HEK293 (cell line): ENCODE measurements around the gene TNNI3.

Experiments used
- BCL11B ChIP-seq: fragments of 450-650 bp; formaldehyde crosslinking; IDR thresholded peaks from 2 replicates; pipeline ENCODE4 v1.5.1; 2016; ENCODE audit warnings: low read depth, missing biosample characterization, missing genetic modification characterization
- EGR2 ChIP-seq: fragments of 450-650 bp; formaldehyde crosslinking; IDR thresholded peaks from 2 replicates; pipeline ENCODE4 v1.5.1; 2016; ENCODE audit warnings: low read depth, missing biosample characterization, missing genetic modification characterization
- GFI1B ChIP-seq: fragments of 450-650 bp; formaldehyde crosslinking; IDR thresholded peaks from 2 replicates; pipeline ENCODE4 v1.5.1; 2016; ENCODE audit warnings: missing biosample characterization, missing genetic modification characterization
- GLI2 ChIP-seq: fragments of 450-650 bp; formaldehyde crosslinking; IDR thresholded peaks from 2 replicates; pipeline ENCODE4; 2017; ENCODE audit warnings: missing biosample characterization, missing genetic modification characterization, low read depth, borderline replicate concordance
- GLIS1 ChIP-seq: fragments of 450-650 bp; formaldehyde crosslinking; IDR thresholded peaks from 2 replicates; pipeline ENCODE4 v1.5.1; 2016; ENCODE audit warnings: missing biosample characterization, missing genetic modification characterization
- HOXC10 ChIP-seq: sonication (generic); formaldehyde crosslinking; IDR thresholded peaks from 2 replicates; pipeline ENCODE4 v1.8.1; 2023; ENCODE audit warnings: mild to moderate bottlenecking, missing genetic modification reagents
- KLF1 ChIP-seq: fragments of 450-650 bp; formaldehyde crosslinking; IDR thresholded peaks from 2 replicates; pipeline ENCODE4 v1.5.1; 2016; ENCODE audit warnings: missing biosample characterization, missing genetic modification characterization
- KLF8 ChIP-seq: fragments of 450-650 bp; formaldehyde crosslinking; IDR thresholded peaks from 2 replicates; pipeline ENCODE4 v1.5.1; 2016; ENCODE audit warnings: missing biosample characterization, missing genetic modification characterization
- KLF9 ChIP-seq: fragments of 450-650 bp; formaldehyde crosslinking; IDR thresholded peaks from 2 replicates; pipeline ENCODE4 v1.5.1; 2016; ENCODE audit warnings: missing biosample characterization, missing genetic modification characterization, low read depth
- RBAK ChIP-seq: fragments of 450-650 bp; formaldehyde crosslinking; IDR thresholded peaks from 2 replicates; pipeline ENCODE4 v1.5.1; 2016; ENCODE audit warnings: missing biosample characterization, missing genetic modification characterization
- SP2 ChIP-seq: fragments of 450-650 bp; formaldehyde crosslinking; IDR thresholded peaks from 2 replicates; pipeline ENCODE4 v1.5.1; 2016; ENCODE audit warnings: missing biosample characterization, missing genetic modification characterization
- SP7 ChIP-seq: fragments of 450-650 bp; formaldehyde crosslinking; IDR thresholded peaks from 2 replicates; pipeline ENCODE4 v1.5.1; 2016; ENCODE audit warnings: missing biosample characterization, missing genetic modification characterization
- TCF7L2 ChIP-seq: IDR thresholded peaks from 2 replicates; pipeline ENCODE4 v1.6.1; 2011; ENCODE audit warnings: low read depth, mild to moderate bottlenecking, inconsistent platforms, low read length, moderate library complexity, borderline replicate concordance
- TRIM28 ChIP-seq: IDR thresholded peaks from 2 replicates; pipeline ENCODE4 v1.6.1; 2011; ENCODE audit warnings: low read length, control low read depth, borderline replicate concordance
- WT1 ChIP-seq: fragments of 450-650 bp; formaldehyde crosslinking; IDR thresholded peaks from 2 replicates; pipeline ENCODE4 v1.5.1; 2016; ENCODE audit warnings: missing biosample characterization, missing genetic modification characterization
- ZBTB21 ChIP-seq: fragments of 450-650 bp; formaldehyde crosslinking; IDR thresholded peaks from 2 replicates; pipeline ENCODE4 v1.5.1; 2017; ENCODE audit warnings: missing biosample characterization, missing genetic modification characterization
- ZNF169 ChIP-seq: fragments of 450-650 bp; formaldehyde crosslinking; IDR thresholded peaks from 2 replicates; pipeline ENCODE4 v1.5.1; 2016; ENCODE audit warnings: missing biosample characterization, missing genetic modification characterization
- ZNF23 ChIP-seq: fragments of 450-650 bp; formaldehyde crosslinking; IDR thresholded peaks from 2 replicates; pipeline ENCODE4 v1.5.1; 2016; ENCODE audit warnings: missing biosample characterization, missing genetic modification characterization, borderline replicate concordance
- ZNF24 ChIP-seq: fragments of 450-650 bp; formaldehyde crosslinking; IDR thresholded peaks from 2 replicates; pipeline ENCODE4 v1.5.1; 2016; ENCODE audit warnings: missing biosample characterization, missing genetic modification characterization
- ZNF274 ChIP-seq, 2 experiments: fragments of 200-500 bp in 1 of 2; fragments of 450-650 bp in 1 of 2; sonication (Bioruptor generic) in 1 of 2; formaldehyde crosslinking in 1 of 2; IDR thresholded peaks; 2 replicates each; pipeline versions ENCODE4 v1.5.1 to v1.6.1; 2014 to 2016; ENCODE audit warnings: borderline replicate concordance in 1 of 2, inconsistent platforms in 1 of 2, low read length in 1 of 2, missing biosample characterization in 1 of 2, missing genetic modification characterization in 1 of 2
- ZNF391 ChIP-seq: fragments of 450-650 bp; formaldehyde crosslinking; IDR thresholded peaks from 2 replicates; pipeline ENCODE4 v1.5.1; 2016; ENCODE audit warnings: low read depth, missing biosample characterization, missing genetic modification characterization, borderline replicate concordance
- ZNF433 ChIP-seq: fragments of 450-650 bp; formaldehyde crosslinking; IDR thresholded peaks from 2 replicates; pipeline ENCODE4 v1.5.1; 2016; ENCODE audit warnings: missing biosample characterization, missing genetic modification characterization, low read depth
- ZNF561 ChIP-seq: fragments of 450-650 bp; IDR thresholded peaks from 2 replicates; pipeline ENCODE4 v1.5.1; 2018; ENCODE audit warnings: missing biosample characterization, missing genetic modification characterization, borderline replicate concordance
- ZNF624 ChIP-seq: fragments of 450-650 bp; formaldehyde crosslinking; IDR thresholded peaks from 2 replicates; pipeline ENCODE4 v1.5.1; 2017; ENCODE audit warnings: missing biosample characterization, missing genetic modification characterization
- ZNF747 ChIP-seq: fragments of 450-650 bp; formaldehyde crosslinking; IDR thresholded peaks from 2 replicates; pipeline ENCODE4 v1.5.1; 2016; ENCODE audit warnings: missing biosample characterization, missing genetic modification characterization
- TF ChIP-seq, protein P1 (sequence below): fragments of 450-650 bp; formaldehyde crosslinking; IDR thresholded peaks from 2 replicates; pipeline ENCODE4 v1.5.1; 2016; ENCODE audit warnings: missing biosample characterization, missing genetic modification characterization, low read depth
- TF ChIP-seq, protein P2 (sequence below): fragments of 450-650 bp; formaldehyde crosslinking; IDR thresholded peaks from 2 replicates; pipeline ENCODE4 v1.5.1; 2016; ENCODE audit warnings: missing biosample characterization, missing genetic modification characterization
- TF ChIP-seq, protein P3 (sequence below): fragments of 450-650 bp; formaldehyde crosslinking; optimal IDR thresholded peaks from 2 replicates; pipeline ENCODE3; 2016; ENCODE audit warnings: missing biosample characterization, mild to moderate bottlenecking, missing genetic modification characterization
- TF ChIP-seq, protein P4 (sequence below): fragments of 450-650 bp; formaldehyde crosslinking; IDR thresholded peaks from 2 replicates; pipeline ENCODE4 v1.5.1; 2016; ENCODE audit warnings: missing biosample characterization, missing genetic modification characterization
- TF ChIP-seq, protein P5 (sequence below): fragments of 450-650 bp; formaldehyde crosslinking; IDR thresholded peaks from 2 replicates; pipeline ENCODE4 v1.5.1; 2017; ENCODE audit warnings: missing biosample characterization, missing genetic modification characterization
- TF ChIP-seq, protein P6 (sequence below): fragments of 450-650 bp; formaldehyde crosslinking; IDR thresholded peaks from 2 replicates; pipeline ENCODE4 v1.5.1; 2016; ENCODE audit warnings: missing biosample characterization, missing genetic modification characterization

TNNI3 gene

DNA sequence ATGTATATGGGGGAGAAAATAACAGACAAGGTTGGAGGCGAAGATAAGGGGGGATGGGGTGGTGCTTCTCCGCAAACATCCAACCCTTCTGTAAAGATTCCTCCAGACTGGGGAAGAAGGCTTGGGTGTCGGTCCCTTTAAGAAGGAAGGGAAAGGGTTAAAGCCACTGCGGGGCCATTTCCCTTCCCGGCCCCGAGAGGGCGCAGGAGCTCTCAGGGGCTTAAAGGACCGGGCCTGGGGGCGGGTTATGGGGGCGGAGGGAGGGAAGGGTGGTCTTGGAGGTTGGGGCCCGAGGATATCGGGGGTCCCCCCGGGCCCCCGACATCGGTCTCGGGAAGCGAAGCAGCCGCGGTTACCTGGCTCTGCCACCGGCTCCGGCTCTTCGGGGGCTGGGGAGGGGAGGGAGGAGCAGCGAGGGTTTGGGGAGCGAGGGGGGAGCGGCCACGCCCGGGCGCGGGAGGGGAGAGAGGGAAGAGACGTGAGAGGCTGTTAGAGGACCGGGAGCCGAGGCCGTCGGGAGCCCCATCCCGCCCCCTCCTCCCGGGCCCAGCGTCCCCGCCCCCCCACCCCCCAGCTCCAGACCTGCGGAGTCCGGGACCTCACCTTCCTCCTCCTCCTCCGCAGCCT lies 11.3 kb downstream of the TNNI3 start (continued):
- TF ChIP-seq TCF7L2 (no peak), ZBTB21 (tag by site-specific recombination) (0 out of 2 replicates have a peak, but pooled peaks have one; percentile 18), KLF8 (tag by site-specific recombination) (peak; percentile 79), GLIS1 (tag by site-specific recombination) (peak; percentile 6; the same call in 1 of the 2 replicates), ZNF169 (no peak), SP2 (tag by site-specific recombination) (no peak; the same call in 1 of the 2 replicates), EGR2 (tag by site-specific recombination) (peak; percentile 11; the same call in 1 of the 2 replicates), WT1 (tag by site-specific recombination) (0 out of 2 replicates have a peak, but pooled peaks have one; percentile 11), ZNF24 (tag by site-specific recombination) (no peak; the same call in 1 of the 2 replicates), BCL11B (peak; percentile 60; the same call in 1 of the 2 replicates), HOXC10 (no peak), ZNF624 (tag by site-specific recombination) (no peak), KLF9 (tag by site-specific recombination) (peak; percentile 8; the same call in 1 of the 2 replicates), KLF1 (no peak; the same call in none of the 2 replicates), GLI2 (tag by site-specific recombination) (no peak), TRIM28 (no peak), ZNF23 (tag by site-specific recombination) (no peak), SP7 (tag by site-specific recombination) (peak; percentile 23; the same call in 1 of the 2 replicates), ZNF561 (tag by site-specific recombination) (0 out of 2 replicates have a peak, but pooled peaks have one; percentile 15), ZNF747 (tag by site-specific recombination) (no peak), ZNF391 (tag by site-specific recombination) (peak; percentile 28; the same call in 1 of the 2 replicates), RBAK (tag by site-specific recombination) (no peak), ZNF433 (no peak), ZNF274 (IDR thresholded peaks at IDR 0.05; ENCODE audit: low read length) (no peak), ZNF274 (tag by site-specific recombination; IDR thresholded peaks at IDR 0.05; ENCODE audit: borderline replicate concordance) (no peak), GFI1B (no peak)
- TF ChIP-seq, protein P1, sequence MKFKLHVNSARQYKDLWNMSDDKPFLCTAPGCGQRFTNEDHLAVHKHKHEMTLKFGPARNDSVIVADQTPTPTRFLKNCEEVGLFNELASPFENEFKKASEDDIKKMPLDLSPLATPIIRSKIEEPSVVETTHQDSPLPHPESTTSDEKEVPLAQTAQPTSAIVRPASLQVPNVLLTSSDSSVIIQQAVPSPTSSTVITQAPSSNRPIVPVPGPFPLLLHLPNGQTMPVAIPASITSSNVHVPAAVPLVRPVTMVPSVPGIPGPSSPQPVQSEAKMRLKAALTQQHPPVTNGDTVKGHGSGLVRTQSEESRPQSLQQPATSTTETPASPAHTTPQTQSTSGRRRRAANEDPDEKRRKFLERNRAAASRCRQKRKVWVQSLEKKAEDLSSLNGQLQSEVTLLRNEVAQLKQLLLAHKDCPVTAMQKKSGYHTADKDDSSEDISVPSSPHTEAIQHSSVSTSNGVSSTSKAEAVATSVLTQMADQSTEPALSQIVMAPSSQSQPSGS (tag by site-specific recombination): no peak
- TF ChIP-seq, protein P2, sequence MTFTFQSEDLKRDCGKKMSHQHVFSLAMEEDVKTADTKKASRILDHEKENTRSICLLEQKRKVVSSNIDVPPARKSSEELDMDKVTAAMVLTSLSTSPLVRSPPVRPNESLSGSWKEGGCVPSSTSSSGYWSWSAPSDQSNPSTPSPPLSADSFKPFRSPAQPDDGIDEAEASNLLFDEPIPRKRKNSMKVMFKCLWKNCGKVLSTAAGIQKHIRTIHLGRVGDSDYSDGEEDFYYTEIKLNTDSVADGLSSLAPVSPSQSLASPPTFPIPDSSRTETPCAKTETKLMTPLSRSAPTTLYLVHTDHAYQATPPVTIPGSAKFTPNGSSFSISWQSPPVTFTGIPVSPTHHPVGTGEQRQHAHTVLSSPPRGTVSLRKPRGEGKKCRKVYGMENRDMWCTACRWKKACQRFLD (tag by site-specific recombination): no peak
- TF ChIP-seq, protein P3, sequence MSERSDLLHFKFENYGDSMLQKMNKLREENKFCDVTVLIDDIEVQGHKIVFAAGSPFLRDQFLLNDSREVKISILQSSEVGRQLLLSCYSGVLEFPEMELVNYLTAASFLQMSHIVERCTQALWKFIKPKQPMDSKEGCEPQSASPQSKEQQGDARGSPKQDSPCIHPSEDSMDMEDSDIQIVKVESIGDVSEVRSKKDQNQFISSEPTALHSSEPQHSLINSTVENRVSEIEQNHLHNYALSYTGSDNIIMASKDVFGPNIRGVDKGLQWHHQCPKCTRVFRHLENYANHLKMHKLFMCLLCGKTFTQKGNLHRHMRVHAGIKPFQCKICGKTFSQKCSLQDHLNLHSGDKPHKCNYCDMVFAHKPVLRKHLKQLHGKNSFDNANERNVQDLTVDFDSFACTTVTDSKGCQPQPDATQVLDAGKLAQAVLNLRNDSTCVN (tag by site-specific recombination): peak; percentile 17
- TF ChIP-seq, protein P4, sequence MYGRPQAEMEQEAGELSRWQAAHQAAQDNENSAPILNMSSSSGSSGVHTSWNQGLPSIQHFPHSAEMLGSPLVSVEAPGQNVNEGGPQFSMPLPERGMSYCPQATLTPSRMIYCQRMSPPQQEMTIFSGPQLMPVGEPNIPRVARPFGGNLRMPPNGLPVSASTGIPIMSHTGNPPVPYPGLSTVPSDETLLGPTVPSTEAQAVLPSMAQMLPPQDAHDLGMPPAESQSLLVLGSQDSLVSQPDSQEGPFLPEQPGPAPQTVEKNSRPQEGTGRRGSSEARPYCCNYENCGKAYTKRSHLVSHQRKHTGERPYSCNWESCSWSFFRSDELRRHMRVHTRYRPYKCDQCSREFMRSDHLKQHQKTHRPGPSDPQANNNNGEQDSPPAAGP (tag by site-specific recombination): peak; percentile 46
- TF ChIP-seq, protein P5, sequence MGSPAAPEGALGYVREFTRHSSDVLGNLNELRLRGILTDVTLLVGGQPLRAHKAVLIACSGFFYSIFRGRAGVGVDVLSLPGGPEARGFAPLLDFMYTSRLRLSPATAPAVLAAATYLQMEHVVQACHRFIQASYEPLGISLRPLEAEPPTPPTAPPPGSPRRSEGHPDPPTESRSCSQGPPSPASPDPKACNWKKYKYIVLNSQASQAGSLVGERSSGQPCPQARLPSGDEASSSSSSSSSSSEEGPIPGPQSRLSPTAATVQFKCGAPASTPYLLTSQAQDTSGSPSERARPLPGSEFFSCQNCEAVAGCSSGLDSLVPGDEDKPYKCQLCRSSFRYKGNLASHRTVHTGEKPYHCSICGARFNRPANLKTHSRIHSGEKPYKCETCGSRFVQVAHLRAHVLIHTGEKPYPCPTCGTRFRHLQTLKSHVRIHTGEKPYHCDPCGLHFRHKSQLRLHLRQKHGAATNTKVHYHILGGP (tag by site-specific recombination): no peak
- TF ChIP-seq, protein P6, sequence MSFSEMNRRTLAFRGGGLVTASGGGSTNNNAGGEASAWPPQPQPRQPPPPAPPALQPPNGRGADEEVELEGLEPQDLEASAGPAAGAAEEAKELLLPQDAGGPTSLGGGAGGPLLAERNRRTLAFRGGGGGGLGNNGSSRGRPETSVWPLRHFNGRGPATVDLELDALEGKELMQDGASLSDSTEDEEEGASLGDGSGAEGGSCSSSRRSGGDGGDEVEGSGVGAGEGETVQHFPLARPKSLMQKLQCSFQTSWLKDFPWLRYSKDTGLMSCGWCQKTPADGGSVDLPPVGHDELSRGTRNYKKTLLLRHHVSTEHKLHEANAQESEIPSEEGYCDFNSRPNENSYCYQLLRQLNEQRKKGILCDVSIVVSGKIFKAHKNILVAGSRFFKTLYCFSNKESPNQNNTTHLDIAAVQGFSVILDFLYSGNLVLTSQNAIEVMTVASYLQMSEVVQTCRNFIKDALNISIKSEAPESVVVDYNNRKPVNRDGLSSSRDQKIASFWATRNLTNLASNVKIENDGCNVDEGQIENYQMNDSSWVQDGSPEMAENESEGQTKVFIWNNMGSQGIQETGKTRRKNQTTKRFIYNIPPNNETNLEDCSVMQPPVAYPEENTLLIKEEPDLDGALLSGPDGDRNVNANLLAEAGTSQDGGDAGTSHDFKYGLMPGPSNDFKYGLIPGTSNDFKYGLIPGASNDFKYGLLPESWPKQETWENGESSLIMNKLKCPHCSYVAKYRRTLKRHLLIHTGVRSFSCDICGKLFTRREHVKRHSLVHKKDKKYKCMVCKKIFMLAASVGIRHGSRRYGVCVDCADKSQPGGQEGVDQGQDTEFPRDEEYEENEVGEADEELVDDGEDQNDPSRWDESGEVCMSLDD: peak; percentile 90
